ENCODE results near the gene PAOX.

GRCh38 chr10:133379152-133379800 is at the start of gene PAOX:
- TF ChIP-seq CTCF (IDR thresholded peaks at IDR 0.05) = no peak
- no peak for TF ChIP-seq EZH2 (IDR thresholded peaks at IDR 0.05)
- TF ChIP-seq EZH2phosphoT487 (IDR thresholded peaks at IDR 0.05) = no peak
